Activated T-helper 17 cell treated with anti-CD3 and anti-CD28 coated beads, Interleukin-2, amount 50 U/mL, for 72 hours (primary cell): Measurements from ENCODE around the gene COPE. TPM values are rescaled to one million over a fixed set of nuclear protein-coding genes. Genes with fewer than 3 reads are reported as not detected.

ENCODE experiments used
- ATAC-seq: fragments of 150-1000 bp; cut with Tn5 transposase; replicated peaks from 2 replicates; pipeline ENCODE4 v1.10.0; 2021; ENCODE audit warnings: mild to moderate bottlenecking, moderate library complexity
- H3K27ac Mint-ChIP-seq: one replicate; pipeline ENCODE4 v1.8.0; 2022; ENCODE audit warnings: mixed read lengths
- H3K27me3 Mint-ChIP-seq: one replicate; pipeline ENCODE4 v1.8.0; 2022; ENCODE audit warnings: mixed read lengths
- H3K36me3 Mint-ChIP-seq: one replicate; pipeline ENCODE4 v1.8.0; 2022; ENCODE audit warnings: low read depth, mild to moderate bottlenecking, mixed read lengths
- H3K4me1 Mint-ChIP-seq: one replicate; pipeline ENCODE4 v1.8.0; 2022; ENCODE audit warnings: mixed read lengths
- H3K4me3 Mint-ChIP-seq: one replicate; pipeline ENCODE4 v1.8.0; 2022; ENCODE audit warnings: mild to moderate bottlenecking, mixed read lengths
- H3K9me3 Mint-ChIP-seq: one replicate; pipeline ENCODE4 v1.8.0; 2022; ENCODE audit warnings: mixed read lengths
- total RNA-seq, 2 donors: library from RNA; stranded (reverse); gene quantifications; one replicate each; pipeline ENCODE4 v1.2.3, GENCODE V29; 2022

COPE gene
- total RNA-seq, 2 donors from 2014 or later: 166 to 171 TPM

DNA sequence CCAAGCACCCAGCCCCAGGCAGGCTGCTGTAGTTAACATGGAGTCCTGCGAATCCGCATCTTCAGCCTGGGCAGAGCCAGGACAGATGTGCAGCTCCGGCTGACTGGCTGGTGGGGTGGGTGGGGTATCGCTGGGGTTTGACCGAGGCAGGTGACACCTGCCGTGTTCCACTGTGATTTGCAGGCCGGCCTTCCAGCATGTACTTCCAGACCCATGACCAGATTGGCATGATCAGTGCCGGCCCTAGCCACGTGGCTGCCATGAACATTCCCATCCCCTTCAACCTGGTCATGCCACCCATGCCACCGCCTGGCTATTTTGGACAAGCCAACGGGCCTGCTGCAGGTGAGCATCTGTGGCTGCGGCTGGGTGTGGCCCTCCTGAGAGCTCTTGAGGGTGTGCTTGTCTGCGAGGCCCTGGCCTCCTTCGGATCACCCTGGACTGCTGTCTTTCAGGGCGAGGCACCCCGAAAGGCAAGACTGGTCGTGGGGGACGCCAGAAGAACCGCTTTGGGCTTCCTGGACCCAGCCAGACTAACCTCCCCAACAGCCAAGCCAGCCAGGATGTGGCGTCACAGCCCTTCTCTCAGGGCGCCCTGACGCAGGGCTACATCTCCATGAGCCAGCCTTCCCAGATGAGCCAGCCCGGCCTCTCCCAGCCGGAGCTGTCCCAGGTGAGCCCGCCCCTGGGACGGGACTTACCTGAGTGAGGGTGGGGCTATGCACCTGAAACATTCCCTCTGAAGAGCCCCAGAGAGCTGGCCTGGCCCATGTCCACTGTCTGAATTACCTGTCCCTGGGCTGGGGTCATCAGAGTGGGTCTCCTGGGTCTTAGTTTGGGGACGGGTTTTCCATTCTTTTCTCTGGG, 53.8 kb downstream of the COPE start:
- H3K9me3 Mint-ChIP-seq: no peaks in the 10 kb centered on the region
- H3K36me3 Mint-ChIP-seq: peaks cover 81% of the 10 kb centered on the region
- no peak overlapping the region for H3K4me3 Mint-ChIP-seq
- no peak overlapping the region for H3K27ac Mint-ChIP-seq
- no peaks in the 10 kb centered on the region for H3K27me3 Mint-ChIP-seq
- H3K4me1 Mint-ChIP-seq: no peaks in the 10 kb centered on the region
- no peak for ATAC-seq

DNA sequence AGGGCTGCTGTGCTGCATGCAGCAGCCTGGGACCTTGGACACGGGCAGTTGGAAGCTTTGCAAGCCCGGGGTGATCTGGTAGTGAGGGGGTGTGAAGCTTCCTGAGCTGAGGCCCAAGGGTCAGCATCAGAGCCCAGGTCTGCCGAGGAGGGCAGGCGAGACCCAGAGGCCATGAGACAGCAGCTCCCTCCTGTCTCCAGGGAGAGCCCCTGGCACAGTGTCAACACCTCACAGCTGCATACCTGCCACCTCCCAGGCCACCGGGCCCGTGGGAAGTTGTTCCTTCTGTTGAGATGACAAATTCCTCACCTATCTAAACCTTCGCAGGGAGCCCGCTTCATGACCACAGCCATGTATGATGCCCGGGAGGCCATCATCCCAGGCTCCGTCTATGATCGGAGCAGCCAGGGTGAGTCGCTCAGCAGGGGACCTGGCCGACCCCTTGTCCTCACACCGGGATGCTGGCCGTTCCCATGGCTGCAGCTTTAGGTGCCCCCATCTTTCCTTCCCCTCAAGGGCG, 55.3 kb downstream of the COPE start:
- no peaks in the 10 kb centered on the region for H3K4me1 Mint-ChIP-seq
- H3K36me3 Mint-ChIP-seq: peaks cover 93% of the 10 kb centered on the region
- ATAC-seq: no peak
- H3K27me3 Mint-ChIP-seq: no peaks in the 10 kb centered on the region
- no peak overlapping the region for H3K4me3 Mint-ChIP-seq
- H3K27ac Mint-ChIP-seq: no peak overlapping the region
- no peaks in the 10 kb centered on the region for H3K9me3 Mint-ChIP-seq

DNA sequence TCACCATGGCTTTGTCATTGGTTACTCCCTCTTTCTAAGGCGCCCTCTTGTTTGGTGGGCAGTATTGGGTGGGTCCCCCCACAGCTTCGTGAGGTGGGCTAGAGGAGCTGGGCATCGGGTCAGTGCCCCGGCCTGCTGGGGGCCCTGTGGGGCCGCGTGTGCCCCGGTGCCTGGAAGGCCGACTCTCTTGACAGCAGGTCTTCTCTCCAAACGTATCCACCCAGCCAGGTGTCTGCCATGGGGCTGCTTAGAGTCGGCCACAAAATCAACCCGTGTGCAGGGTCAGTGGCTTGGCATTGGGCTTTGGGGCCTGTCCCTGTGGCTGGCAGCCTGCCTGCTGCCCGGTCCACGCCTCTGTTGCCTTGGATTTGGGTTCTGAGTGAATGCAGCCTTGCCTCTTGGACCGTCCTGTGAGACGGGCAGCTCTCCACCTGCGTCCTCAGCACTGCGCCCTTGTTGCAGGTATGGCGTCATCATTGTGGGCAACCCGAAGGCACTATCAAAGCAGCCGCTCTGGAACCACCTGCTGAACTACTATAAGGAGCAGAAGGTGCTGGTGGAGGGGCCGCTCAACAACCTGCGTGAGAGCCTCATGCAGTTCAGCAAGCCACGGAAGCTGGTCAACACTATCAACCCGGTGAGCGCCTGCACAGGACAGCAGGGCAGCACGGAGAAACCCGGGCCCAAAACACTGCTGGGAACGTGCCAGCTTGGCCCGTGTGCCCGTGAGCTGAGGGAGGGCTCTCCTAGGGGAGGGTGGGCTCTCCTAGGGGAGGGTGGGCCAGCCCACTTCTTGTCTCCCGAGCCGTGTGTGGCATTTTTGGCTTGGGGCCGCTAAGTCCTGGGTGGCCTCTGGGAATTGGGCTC, 56.0 kb downstream of the COPE start:
- H3K27me3 Mint-ChIP-seq: no peaks in the 10 kb centered on the region
- no peak overlapping the region for H3K27ac Mint-ChIP-seq
- H3K4me3 Mint-ChIP-seq: no peak overlapping the region
- H3K9me3 Mint-ChIP-seq: no peaks in the 10 kb centered on the region
- no peaks in the 10 kb centered on the region for H3K4me1 Mint-ChIP-seq
- H3K36me3 Mint-ChIP-seq: peaks cover 97% of the 10 kb centered on the region
- no peak for ATAC-seq

DNA sequence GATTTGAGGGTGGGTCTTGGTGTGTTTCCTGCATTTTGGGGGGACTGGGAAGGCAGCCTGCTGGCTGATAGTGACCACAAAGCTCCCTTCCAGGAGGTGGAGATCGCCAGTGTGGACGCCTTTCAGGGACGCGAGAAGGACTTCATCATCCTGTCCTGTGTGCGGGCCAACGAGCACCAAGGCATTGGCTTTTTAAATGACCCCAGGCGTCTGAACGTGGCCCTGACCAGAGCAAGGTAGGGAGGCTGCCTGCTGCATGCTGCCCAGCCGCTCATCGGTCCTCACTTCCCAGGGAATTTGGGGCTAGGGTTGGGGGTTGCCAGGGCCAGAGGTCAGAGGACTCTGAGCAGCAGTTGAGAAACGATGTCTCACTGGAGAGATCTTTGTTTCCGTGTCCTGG, 57.3 kb downstream of the COPE start:
- no peak for ATAC-seq
- no peak overlapping the region for H3K4me3 Mint-ChIP-seq
- no peaks in the 10 kb centered on the region for H3K27me3 Mint-ChIP-seq
- peaks cover 97% of the 10 kb centered on the region for H3K36me3 Mint-ChIP-seq
- H3K4me1 Mint-ChIP-seq: no peaks in the 10 kb centered on the region
- no peaks in the 10 kb centered on the region for H3K9me3 Mint-ChIP-seq
- H3K27ac Mint-ChIP-seq: no peak overlapping the region

GRCh38 chr19:18861235-18861634, 58.0 kb downstream of the COPE start:
- ATAC-seq: no peak
- peaks cover 97% of the 10 kb centered on the region for H3K36me3 Mint-ChIP-seq

GRCh38 chr19:18860725-18861124, 58.5 kb downstream of the COPE start:
- ATAC-seq: no peak
- Mint-ChIP-seq H3K27ac (no peak overlapping the region), H3K4me3 (no peak overlapping the region), H3K9me3 (no peaks in the 10 kb centered on the region), H3K4me1 (no peaks in the 10 kb centered on the region), H3K36me3 (peaks cover 97% of the 10 kb centered on the region), H3K27me3 (no peaks in the 10 kb centered on the region)

More at GRCh38 chr19:18861235-18861634, 58.0 kb downstream of the COPE start:
- Mint-ChIP-seq H3K27ac (no peak overlapping the region), H3K9me3 (no peaks in the 10 kb centered on the region), H3K4me3 (no peak overlapping the region), H3K27me3 (no peaks in the 10 kb centered on the region), H3K4me1 (no peaks in the 10 kb centered on the region)

GRCh38 chr19:18860302-18860700, 58.9 kb downstream of the COPE start:
- H3K9me3 Mint-ChIP-seq: no peaks in the 10 kb centered on the region
- no peak overlapping the region for H3K4me3 Mint-ChIP-seq
- H3K27ac Mint-ChIP-seq: no peak overlapping the region
- no peaks in the 10 kb centered on the region for H3K4me1 Mint-ChIP-seq
- no peaks in the 10 kb centered on the region for H3K27me3 Mint-ChIP-seq
- peaks cover 97% of the 10 kb centered on the region for H3K36me3 Mint-ChIP-seq
- no peak for ATAC-seq

DNA sequence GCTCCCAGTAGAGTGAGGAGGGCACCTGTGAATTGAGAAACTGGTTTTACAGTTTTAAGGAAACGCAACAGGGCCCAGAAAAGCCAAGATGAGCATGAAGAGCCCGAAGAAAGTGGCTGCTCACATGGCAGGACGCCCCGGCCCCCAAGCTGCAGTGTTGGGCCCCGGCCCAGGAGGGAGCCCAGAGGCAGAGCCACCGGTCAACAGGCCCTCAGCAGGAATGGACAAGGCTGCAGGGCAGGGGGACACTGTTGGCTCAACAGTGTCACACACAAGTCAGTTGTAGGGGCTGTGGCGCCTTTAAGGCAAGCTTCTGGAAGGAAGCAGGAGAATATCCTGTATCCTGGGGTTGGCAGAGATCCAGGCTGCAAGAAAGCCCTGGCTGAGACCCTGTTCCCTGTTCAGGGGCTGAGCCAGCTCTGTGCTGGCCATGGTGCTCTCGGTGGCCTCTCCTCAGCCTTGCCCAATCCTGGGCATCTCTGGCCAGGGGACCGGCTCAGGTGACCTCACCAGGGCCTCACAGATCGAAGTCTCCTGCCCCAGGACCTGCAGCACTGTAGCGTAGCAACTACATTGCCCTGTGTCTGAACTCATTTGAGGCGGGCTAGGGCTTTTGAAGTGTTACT, 59.4 kb downstream of the COPE start:
- H3K27ac Mint-ChIP-seq: no peak overlapping the region
- no peaks in the 10 kb centered on the region for H3K9me3 Mint-ChIP-seq
- ATAC-seq: no peak
- no peak overlapping the region for H3K4me3 Mint-ChIP-seq
- no peaks in the 10 kb centered on the region for H3K4me1 Mint-ChIP-seq
- peaks cover 97% of the 10 kb centered on the region for H3K36me3 Mint-ChIP-seq
- no peaks in the 10 kb centered on the region for H3K27me3 Mint-ChIP-seq

DNA sequence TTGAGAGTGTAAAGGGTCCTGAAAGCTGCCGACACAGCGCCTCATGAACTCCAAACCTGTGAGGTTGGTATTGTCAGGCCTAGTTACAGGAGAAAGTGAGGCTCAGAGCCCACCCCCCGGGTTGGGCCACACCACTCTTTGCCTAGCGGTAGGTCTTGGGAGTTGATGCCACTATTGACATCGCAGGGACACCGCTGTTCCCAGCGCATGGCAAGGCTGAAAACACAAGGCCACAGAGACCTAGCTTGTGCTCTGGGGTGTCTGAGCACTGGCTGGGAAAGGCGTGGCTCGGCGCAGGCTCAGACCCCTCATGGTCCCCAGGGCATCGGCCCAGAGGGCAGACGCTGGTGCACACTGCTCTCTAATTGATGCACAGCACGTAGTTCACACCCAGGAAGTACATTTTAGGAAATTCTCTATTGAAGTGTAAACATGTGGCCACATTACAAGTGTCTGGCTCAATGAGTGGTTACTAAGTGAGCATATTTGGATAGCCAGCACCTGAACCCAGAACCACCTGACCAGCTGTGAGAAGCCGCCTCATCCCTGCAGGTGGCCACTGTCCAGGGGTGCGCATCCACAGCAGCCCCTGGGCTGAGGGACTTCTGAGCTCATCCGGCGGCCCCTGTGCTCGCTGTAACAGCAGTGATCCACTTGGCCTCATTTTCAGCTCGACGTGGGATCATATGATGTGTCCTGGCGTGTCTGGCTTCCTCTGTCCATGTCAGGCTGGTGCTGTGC, 60.1 kb downstream of the COPE start:
- H3K36me3 Mint-ChIP-seq: peaks cover 97% of the 10 kb centered on the region
- no peaks in the 10 kb centered on the region for H3K9me3 Mint-ChIP-seq
- no peaks in the 10 kb centered on the region for H3K4me1 Mint-ChIP-seq
- no peak for ATAC-seq
- no peaks in the 10 kb centered on the region for H3K27me3 Mint-ChIP-seq
- H3K27ac Mint-ChIP-seq: no peak overlapping the region
- no peak overlapping the region for H3K4me3 Mint-ChIP-seq

DNA sequence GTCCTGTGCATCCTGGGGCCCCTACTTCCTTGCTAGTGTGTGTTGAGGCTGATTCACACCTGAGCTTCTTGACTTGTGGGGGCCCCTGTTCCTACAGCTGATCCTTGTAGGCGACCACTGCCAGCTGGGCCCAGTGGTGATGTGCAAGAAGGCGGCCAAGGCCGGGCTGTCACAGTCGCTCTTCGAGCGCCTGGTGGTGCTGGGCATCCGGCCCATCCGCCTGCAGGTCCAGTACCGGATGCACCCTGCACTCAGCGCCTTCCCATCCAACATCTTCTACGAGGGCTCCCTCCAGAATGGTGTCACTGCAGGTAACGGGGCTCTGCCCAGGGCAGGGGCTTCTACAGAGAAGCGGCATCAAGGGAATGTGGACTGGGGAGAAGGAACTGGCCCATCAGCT, 62.0 kb downstream of the COPE start:
- H3K27ac Mint-ChIP-seq: no peak overlapping the region
- H3K36me3 Mint-ChIP-seq: peaks cover 97% of the 10 kb centered on the region

GRCh38 chr19:18856385-18857126, 62.6 kb downstream of the COPE start:
- no peak for ATAC-seq
- Mint-ChIP-seq H3K36me3 (peaks cover 97% of the 10 kb centered on the region), H3K27ac (no peak overlapping the region), H3K27me3 (no peaks in the 10 kb centered on the region), H3K4me3 (no peak overlapping the region), H3K4me1 (no peaks in the 10 kb centered on the region), H3K9me3 (no peaks in the 10 kb centered on the region)

More for the DNA sequence above, 62.0 kb downstream of the COPE start:
- no peak for ATAC-seq
- no peaks in the 10 kb centered on the region for H3K27me3 Mint-ChIP-seq
- H3K4me3 Mint-ChIP-seq: no peak overlapping the region
- H3K4me1 Mint-ChIP-seq: no peaks in the 10 kb centered on the region
- no peaks in the 10 kb centered on the region for H3K9me3 Mint-ChIP-seq

GRCh38 chr19:18855647-18856384, 63.4 kb downstream of the COPE start:
- Mint-ChIP-seq H3K9me3 (no peaks in the 10 kb centered on the region), H3K4me1 (no peaks in the 10 kb centered on the region), H3K27me3 (no peaks in the 10 kb centered on the region), H3K27ac (no peak overlapping the region), H3K36me3 (peaks cover 97% of the 10 kb centered on the region), H3K4me3 (no peak overlapping the region)
- no peak for ATAC-seq

GRCh38 chr19:18854982-18855381, 64.2 kb downstream of the COPE start:
- Mint-ChIP-seq H3K4me1 (no peaks in the 10 kb centered on the region), H3K36me3 (peaks cover 97% of the 10 kb centered on the region), H3K4me3 (no peak overlapping the region)

More at GRCh38 chr19:18854982-18855381, 64.2 kb downstream of the COPE start:
- no peak for ATAC-seq
- H3K9me3 Mint-ChIP-seq: no peaks in the 10 kb centered on the region
- H3K27me3 Mint-ChIP-seq: no peaks in the 10 kb centered on the region
- no peak overlapping the region for H3K27ac Mint-ChIP-seq
